Liver (tissue), 3 donors: Measurements from ENCODE around the gene URI1.

Source experiments
- EGR1 ChIP-seq, 2 donors: IDR thresholded peaks; 2 replicates each; pipeline ENCODE4 v1.6.1; 2016 to 2018; ENCODE audit warnings: antibody characterized with exemption in 2 of 2, low read depth in 2 of 2
- FOXA1 ChIP-seq: IDR thresholded peaks from 2 replicates; pipeline ENCODE4 v1.6.1; 2016; ENCODE audit warnings: antibody characterized with exemption
- GABPA ChIP-seq, 2 donors: IDR thresholded peaks in 1 of 2; conservative IDR thresholded peaks in 1 of 2; 2 replicates each; pipeline ENCODE4 v1.6.1; 2016; ENCODE audit warnings: antibody characterized with exemption in 2 of 2, mild to moderate bottlenecking in 1 of 2, moderate library complexity in 1 of 2
- RAD21 ChIP-seq, 2 donors: IDR thresholded peaks; 2 replicates each; pipeline ENCODE4 v1.6.1; 2016; ENCODE audit warnings: antibody characterized with exemption in 2 of 2, mild to moderate bottlenecking in 2 of 2
- RXRA ChIP-seq, 2 donors: IDR thresholded peaks; 2 replicates each; pipeline ENCODE4 v1.6.1; 2017 to 2018; ENCODE audit warnings: antibody characterized with exemption in 2 of 2, mild to moderate bottlenecking in 1 of 2
- SP1 ChIP-seq: IDR thresholded peaks from 2 replicates; pipeline ENCODE4 v1.6.1; 2018; ENCODE audit warnings: antibody characterized with exemption, mild to moderate bottlenecking
- TAF1 ChIP-seq: conservative IDR thresholded peaks from 2 replicates; pipeline ENCODE4 v1.6.1; 2016; ENCODE audit warnings: antibody characterized with exemption, mild to moderate bottlenecking
- YY1 ChIP-seq: IDR thresholded peaks from 2 replicates; pipeline ENCODE4 v1.6.1; 2016; ENCODE audit warnings: antibody characterized with exemption, mild to moderate bottlenecking
- TF ChIP-seq, protein P1 (sequence below): fragments of 150-350 bp; IDR thresholded peaks from 2 replicates; pipeline ENCODE4 v1.5.1; 2017; ENCODE audit warnings: improper control_type of control experiment, low read depth, low read length; ENCODE audit not compliant: missing input control
- TF ChIP-seq, protein P2 (sequence below): IDR thresholded peaks from 2 replicates; pipeline ENCODE4 v1.6.1; 2016; ENCODE audit warnings: antibody characterized with exemption, mild to moderate bottlenecking
- TF ChIP-seq, protein P3 (sequence below): IDR thresholded peaks from 2 replicates; pipeline ENCODE4 v1.6.1; 2016; ENCODE audit warnings: antibody characterized with exemption
- TF ChIP-seq, protein P4 (sequence below): IDR thresholded peaks from 2 replicates; pipeline ENCODE4 v1.6.1; 2016; ENCODE audit warnings: antibody characterized with exemption
- TF ChIP-seq, protein P5 (sequence below): IDR thresholded peaks from 2 replicates; pipeline ENCODE4 v1.6.1; 2016; ENCODE audit warnings: antibody characterized with exemption
- donor health status: healthy.
- donor health status: healthy.

DNA sequence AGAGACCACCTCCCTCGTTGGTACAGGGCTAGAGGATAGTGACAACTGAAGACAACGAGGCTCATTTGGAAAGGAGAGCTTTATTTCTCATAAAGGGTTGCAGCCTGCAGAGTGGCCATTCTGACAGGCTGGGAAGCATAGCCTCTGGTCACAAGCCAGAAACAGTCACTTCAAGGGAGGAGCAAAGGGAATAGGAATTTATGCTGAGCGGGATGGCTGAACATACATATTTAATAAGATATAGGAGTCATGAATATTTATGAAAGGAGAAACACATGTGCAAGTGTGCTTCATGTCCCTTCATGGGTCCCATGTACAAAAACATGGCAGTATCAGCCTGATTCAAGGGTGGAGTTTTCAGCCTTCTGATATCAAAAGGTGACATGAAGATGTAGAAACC, 27.1 kb upstream of the URI1 start:
- TF ChIP-seq, protein P1, sequence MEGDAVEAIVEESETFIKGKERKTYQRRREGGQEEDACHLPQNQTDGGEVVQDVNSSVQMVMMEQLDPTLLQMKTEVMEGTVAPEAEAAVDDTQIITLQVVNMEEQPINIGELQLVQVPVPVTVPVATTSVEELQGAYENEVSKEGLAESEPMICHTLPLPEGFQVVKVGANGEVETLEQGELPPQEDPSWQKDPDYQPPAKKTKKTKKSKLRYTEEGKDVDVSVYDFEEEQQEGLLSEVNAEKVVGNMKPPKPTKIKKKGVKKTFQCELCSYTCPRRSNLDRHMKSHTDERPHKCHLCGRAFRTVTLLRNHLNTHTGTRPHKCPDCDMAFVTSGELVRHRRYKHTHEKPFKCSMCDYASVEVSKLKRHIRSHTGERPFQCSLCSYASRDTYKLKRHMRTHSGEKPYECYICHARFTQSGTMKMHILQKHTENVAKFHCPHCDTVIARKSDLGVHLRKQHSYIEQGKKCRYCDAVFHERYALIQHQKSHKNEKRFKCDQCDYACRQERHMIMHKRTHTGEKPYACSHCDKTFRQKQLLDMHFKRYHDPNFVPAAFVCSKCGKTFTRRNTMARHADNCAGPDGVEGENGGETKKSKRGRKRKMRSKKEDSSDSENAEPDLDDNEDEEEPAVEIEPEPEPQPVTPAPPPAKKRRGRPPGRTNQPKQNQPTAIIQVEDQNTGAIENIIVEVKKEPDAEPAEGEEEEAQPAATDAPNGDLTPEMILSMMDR, result no peak
- TF ChIP-seq RXRA (IDR thresholded peaks at IDR 0.05) (no peak), YY1 (no peak), GABPA (IDR thresholded peaks at IDR 0.05 in 1 of 2, conservative IDR thresholded peaks at IDR 0.05 in 1 of 2) (no peak), RAD21 (IDR thresholded peaks at IDR 0.05) (no peak), FOXA1 (no peak), SP1 (no peak), EGR1 (IDR thresholded peaks at IDR 0.05; ENCODE audit: low read depth in 2 of 2) (no peak), TAF1 (no peak)
- TF ChIP-seq, protein P2, sequence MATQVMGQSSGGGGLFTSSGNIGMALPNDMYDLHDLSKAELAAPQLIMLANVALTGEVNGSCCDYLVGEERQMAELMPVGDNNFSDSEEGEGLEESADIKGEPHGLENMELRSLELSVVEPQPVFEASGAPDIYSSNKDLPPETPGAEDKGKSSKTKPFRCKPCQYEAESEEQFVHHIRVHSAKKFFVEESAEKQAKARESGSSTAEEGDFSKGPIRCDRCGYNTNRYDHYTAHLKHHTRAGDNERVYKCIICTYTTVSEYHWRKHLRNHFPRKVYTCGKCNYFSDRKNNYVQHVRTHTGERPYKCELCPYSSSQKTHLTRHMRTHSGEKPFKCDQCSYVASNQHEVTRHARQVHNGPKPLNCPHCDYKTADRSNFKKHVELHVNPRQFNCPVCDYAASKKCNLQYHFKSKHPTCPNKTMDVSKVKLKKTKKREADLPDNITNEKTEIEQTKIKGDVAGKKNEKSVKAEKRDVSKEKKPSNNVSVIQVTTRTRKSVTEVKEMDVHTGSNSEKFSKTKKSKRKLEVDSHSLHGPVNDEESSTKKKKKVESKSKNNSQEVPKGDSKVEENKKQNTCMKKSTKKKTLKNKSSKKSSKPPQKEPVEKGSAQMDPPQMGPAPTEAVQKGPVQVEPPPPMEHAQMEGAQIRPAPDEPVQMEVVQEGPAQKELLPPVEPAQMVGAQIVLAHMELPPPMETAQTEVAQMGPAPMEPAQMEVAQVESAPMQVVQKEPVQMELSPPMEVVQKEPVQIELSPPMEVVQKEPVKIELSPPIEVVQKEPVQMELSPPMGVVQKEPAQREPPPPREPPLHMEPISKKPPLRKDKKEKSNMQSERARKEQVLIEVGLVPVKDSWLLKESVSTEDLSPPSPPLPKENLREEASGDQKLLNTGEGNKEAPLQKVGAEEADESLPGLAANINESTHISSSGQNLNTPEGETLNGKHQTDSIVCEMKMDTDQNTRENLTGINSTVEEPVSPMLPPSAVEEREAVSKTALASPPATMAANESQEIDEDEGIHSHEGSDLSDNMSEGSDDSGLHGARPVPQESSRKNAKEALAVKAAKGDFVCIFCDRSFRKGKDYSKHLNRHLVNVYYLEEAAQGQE, result no peak
- TF ChIP-seq, protein P3, sequence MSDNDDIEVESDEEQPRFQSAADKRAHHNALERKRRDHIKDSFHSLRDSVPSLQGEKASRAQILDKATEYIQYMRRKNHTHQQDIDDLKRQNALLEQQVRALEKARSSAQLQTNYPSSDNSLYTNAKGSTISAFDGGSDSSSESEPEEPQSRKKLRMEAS, result no peak
- TF ChIP-seq, protein P4, sequence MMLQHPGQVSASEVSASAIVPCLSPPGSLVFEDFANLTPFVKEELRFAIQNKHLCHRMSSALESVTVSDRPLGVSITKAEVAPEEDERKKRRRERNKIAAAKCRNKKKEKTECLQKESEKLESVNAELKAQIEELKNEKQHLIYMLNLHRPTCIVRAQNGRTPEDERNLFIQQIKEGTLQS, result no peak
- TF ChIP-seq, protein P5, sequence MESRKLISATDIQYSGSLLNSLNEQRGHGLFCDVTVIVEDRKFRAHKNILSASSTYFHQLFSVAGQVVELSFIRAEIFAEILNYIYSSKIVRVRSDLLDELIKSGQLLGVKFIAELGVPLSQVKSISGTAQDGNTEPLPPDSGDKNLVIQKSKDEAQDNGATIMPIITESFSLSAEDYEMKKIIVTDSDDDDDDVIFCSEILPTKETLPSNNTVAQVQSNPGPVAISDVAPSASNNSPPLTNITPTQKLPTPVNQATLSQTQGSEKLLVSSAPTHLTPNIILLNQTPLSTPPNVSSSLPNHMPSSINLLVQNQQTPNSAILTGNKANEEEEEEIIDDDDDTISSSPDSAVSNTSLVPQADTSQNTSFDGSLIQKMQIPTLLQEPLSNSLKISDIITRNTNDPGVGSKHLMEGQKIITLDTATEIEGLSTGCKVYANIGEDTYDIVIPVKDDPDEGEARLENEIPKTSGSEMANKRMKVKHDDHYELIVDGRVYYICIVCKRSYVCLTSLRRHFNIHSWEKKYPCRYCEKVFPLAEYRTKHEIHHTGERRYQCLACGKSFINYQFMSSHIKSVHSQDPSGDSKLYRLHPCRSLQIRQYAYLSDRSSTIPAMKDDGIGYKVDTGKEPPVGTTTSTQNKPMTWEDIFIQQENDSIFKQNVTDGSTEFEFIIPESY, result no peak
